Activated naive CD4-positive, alpha-beta T cell treated with anti-CD3 and anti-CD28 coated beads for 36 hours (primary cell): ENCODE results near the gene MSL1. TPM values are rescaled to one million over a fixed set of nuclear protein-coding genes. Genes with fewer than 3 reads are reported as not detected.

Experiments used
- CTCF ChIA-PET: fragments of 350-600 bp; sonication (Branson Sonifier 250); formaldehyde crosslinking; loops from one replicate; lab custom pipeline; 2021; ENCODE audit warnings: antibody characterized with exemption; lab: Charles Lee
- DNase-seq: peaks from one replicate; pipeline ENCODE4 v3.0.0-alpha.2; 2020
- H3K27ac Mint-ChIP-seq: one replicate; pipeline ENCODE4 v1.8.0; 2021; ENCODE audit warnings: mild to moderate bottlenecking, mixed read lengths
- H3K27me3 Mint-ChIP-seq: one replicate; pipeline ENCODE4 v1.8.0; 2021; ENCODE audit warnings: low read depth, mixed read lengths
- H3K36me3 Mint-ChIP-seq: one replicate; pipeline ENCODE4 v1.8.0; 2021; ENCODE audit warnings: low read depth, mixed read lengths
- H3K4me1 Mint-ChIP-seq: one replicate; pipeline ENCODE4 v1.8.0; 2021; ENCODE audit warnings: low read depth, mixed read lengths
- H3K4me3 Mint-ChIP-seq: one replicate; pipeline ENCODE4 v1.8.0; 2021; ENCODE audit warnings: mild to moderate bottlenecking, moderate library complexity, mixed read lengths
- H3K9me3 Mint-ChIP-seq: one replicate; pipeline ENCODE4 v1.8.0; 2021; ENCODE audit warnings: mixed read lengths
- intact Hi-C: fragments of 100-400 bp; cut with micrococcal nuclease; formaldehyde crosslinking; loops from one replicate; pipeline ENCODE4 v1.15.1; 2023
- total RNA-seq, 2 experiments: library from RNA; stranded (reverse); gene quantifications; one replicate each; pipeline ENCODE4 v1.2.3, GENCODE V29; 2021

Gene MSL1
- 10 to 100 TPM; 72.1 to 72.2 TPM for total RNA-seq

GRCh38 chr17:40121181-40122135 is at the start of gene MSL1:
Gene MSL1, plus strand, starts transcription at chr17:40121971. Its CDS starts 642 bp downstream, at chr17:40122613.
- CTCF ChIA-PET: interaction anchor here (0.6 to 5.3 kb wide), 4 partner anchors 9 to 21 kb away, joined by 3 to 56 read pairs (median 4); partner anchors contain the start of gene NR1D1
- Mint-ChIP-seq H3K27ac (peak within 1 kb of the TSS; percentile 79), H3K36me3 (peaks cover 13% of the 10 kb centered on the region), H3K27me3 (no peaks in the 10 kb centered on the region), H3K4me3 (peak within 1 kb of the TSS; percentile 92), H3K9me3 (no peaks in the 10 kb centered on the region), H3K4me1 (peaks cover 25% of the 10 kb centered on the region)
- DNase-seq: peak; percentile 86
- intact Hi-C loops: loop anchor here (1.0 to 2.0 kb wide), 2 partner anchors 8 to 47 kb away; no protein-coding TSS in a partner anchor

GRCh38 chr17:40072040-40072734 is 49.6 kb upstream of the MSL1 start:
- Mint-ChIP-seq H3K9me3 (no peaks in the 10 kb centered on the region), H3K4me3 (no peak overlapping the region), H3K4me1 (peaks cover 68% of the 10 kb centered on the region), H3K36me3 (no peaks in the 10 kb centered on the region), H3K27me3 (no peaks in the 10 kb centered on the region), H3K27ac (no peak overlapping the region)
- intact Hi-C loops: no loop called here
- DNase-seq: no peak
- CTCF ChIA-PET: interaction anchor here (0.6 to 1.3 kb wide), 3 partner anchors 10 to 36 kb away, joined by 3 read pairs; no protein-coding TSS in a partner anchor

- intact Hi-C loops: no loop called here
- H3K36me3 Mint-ChIP-seq: no peaks in the 10 kb centered on the region
- H3K27ac Mint-ChIP-seq: no peak overlapping the region
- CTCF ChIA-PET: interaction anchor here (0.8 to 5.9 kb wide), 8 partner anchors 11 to 57 kb away, joined by 3 to 157 read pairs (median 6); partner anchors contain the start of genes CSF3, MED24 and THRA
- H3K9me3 Mint-ChIP-seq: no peaks in the 10 kb centered on the region
- no peaks in the 10 kb centered on the region for H3K27me3 Mint-ChIP-seq
- no peak for DNase-seq
- H3K4me3 Mint-ChIP-seq: no peak overlapping the region
- peaks cover 61% of the 10 kb centered on the region for H3K4me1 Mint-ChIP-seq
Observed at GRCh38 chr17:40072735-40073346, 48.9 kb upstream of the MSL1 start.

- Mint-ChIP-seq H3K4me1 (peaks cover 53% of the 10 kb centered on the region), H3K36me3 (no peaks in the 10 kb centered on the region), H3K9me3 (no peaks in the 10 kb centered on the region), H3K4me3 (no peak overlapping the region), H3K27me3 (no peaks in the 10 kb centered on the region), H3K27ac (no peak overlapping the region)
- CTCF ChIA-PET: interaction anchor here (0.6 to 5.9 kb wide), 10 partner anchors 11 to 214 kb away, joined by 3 to 157 read pairs (median 4); partner anchors contain the start of genes CDC6, CSF3, MED24 and THRA
- DNase-seq: no peak
- intact Hi-C loops: no loop called here
Observed at GRCh38 chr17:40073454-40074174, 48.2 kb upstream of the MSL1 start.

- Mint-ChIP-seq H3K27ac (no peak overlapping the region), H3K36me3 (no peaks in the 10 kb centered on the region), H3K4me1 (peaks cover 48% of the 10 kb centered on the region), H3K4me3 (no peak overlapping the region), H3K27me3 (no peaks in the 10 kb centered on the region), H3K9me3 (no peaks in the 10 kb centered on the region)
- no peak for DNase-seq
- CTCF ChIA-PET: interaction anchor here (1.1 to 5.9 kb wide), 13 partner anchors 11 to 214 kb away, joined by 3 to 157 read pairs (median 10); partner anchors contain the start of genes CDC6, CSF3, MED24 and THRA
- intact Hi-C loops: no loop called here
Observed at GRCh38 chr17:40074175-40074512, 47.6 kb upstream of the MSL1 start.

GRCh38 chr17:40074871-40075200 is 46.9 kb upstream of the MSL1 start:
- Mint-ChIP-seq H3K36me3 (no peaks in the 10 kb centered on the region), H3K9me3 (no peaks in the 10 kb centered on the region), H3K27me3 (no peaks in the 10 kb centered on the region), H3K27ac (no peak overlapping the region), H3K4me3 (no peak overlapping the region), H3K4me1 (peaks cover 41% of the 10 kb centered on the region)
- CTCF ChIA-PET: interaction anchor here (0.6 to 5.9 kb wide), 28 partner anchors 10 to 283 kb away, joined by 3 to 157 read pairs (median 4); partner anchors contain the start of genes CDC6, CSF3, MED24 and NR1D1
- no peak for DNase-seq
- intact Hi-C loops: no loop called here

- CTCF ChIA-PET: interaction anchor here (0.6 to 5.9 kb wide), 34 partner anchors 10 to 422 kb away, joined by 3 to 157 read pairs (median 4); partner anchors contain the start of genes CSF3, MED24, NR1D1 and THRA
- DNase-seq: peak; percentile 80
- Mint-ChIP-seq H3K4me1 (peaks cover 36% of the 10 kb centered on the region), H3K27ac (no peak overlapping the region), H3K4me3 (no peak overlapping the region), H3K9me3 (no peaks in the 10 kb centered on the region), H3K27me3 (no peaks in the 10 kb centered on the region), H3K36me3 (no peaks in the 10 kb centered on the region)
- intact Hi-C loops: no loop called here
Observed at GRCh38 chr17:40075201-40075941, 46.4 kb upstream of the MSL1 start.

GRCh38 chr17:40075942-40076498 is 45.8 kb upstream of the MSL1 start:
- H3K4me3 Mint-ChIP-seq: no peak overlapping the region
- CTCF ChIA-PET: interaction anchor here (0.6 to 5.9 kb wide), 26 partner anchors 9 to 422 kb away, joined by 3 to 157 read pairs (median 6); partner anchors contain the start of genes CSF3, MED24, NR1D1 and THRA
- no peak overlapping the region for H3K27ac Mint-ChIP-seq
- intact Hi-C loops: no loop called here
- H3K4me1 Mint-ChIP-seq: peaks cover 29% of the 10 kb centered on the region
- DNase-seq: no peak
- no peaks in the 10 kb centered on the region for H3K27me3 Mint-ChIP-seq
- H3K9me3 Mint-ChIP-seq: no peaks in the 10 kb centered on the region
- no peaks in the 10 kb centered on the region for H3K36me3 Mint-ChIP-seq

GRCh38 chr17:40076591-40076990 is 45.2 kb upstream of the MSL1 start:
- DNase-seq: no peak
- Mint-ChIP-seq H3K4me3 (no peak overlapping the region), H3K4me1 (peaks cover 26% of the 10 kb centered on the region), H3K9me3 (no peaks in the 10 kb centered on the region), H3K27ac (no peak overlapping the region), H3K27me3 (no peaks in the 10 kb centered on the region), H3K36me3 (no peaks in the 10 kb centered on the region)
- CTCF ChIA-PET: interaction anchor here (1.0 to 5.9 kb wide), 14 partner anchors 9 to 423 kb away, joined by 3 to 157 read pairs (median 10); partner anchors contain the start of genes CSF3, NR1D1 and THRA
- intact Hi-C loops: no loop called here

GRCh38 chr17:40079545-40079944 is 42.2 kb upstream of the MSL1 start:
- peaks cover 2% of the 10 kb centered on the region for H3K36me3 Mint-ChIP-seq
- H3K27ac Mint-ChIP-seq: no peak overlapping the region
- no peaks in the 10 kb centered on the region for H3K9me3 Mint-ChIP-seq
- no peak overlapping the region for H3K4me3 Mint-ChIP-seq
- DNase-seq: no peak
- peaks cover 16% of the 10 kb centered on the region for H3K4me1 Mint-ChIP-seq
- CTCF ChIA-PET: interaction anchor here (0.6 to 1.2 kb wide), 3 partner anchors 16 to 145 kb away, joined by 3 read pairs; no protein-coding TSS in a partner anchor
- no peaks in the 10 kb centered on the region for H3K27me3 Mint-ChIP-seq
- intact Hi-C loops: no loop called here
